H1 (cell line): ENCODE data around the gene PEX13. TPM values are rescaled to one million over a fixed set of nuclear protein-coding genes. Genes with fewer than 3 reads are reported as not detected.

ENCODE experiments used
- CTCF ChIA-PET: fragments of 300-600 bp; sonication (Branson Sonifier 250); formaldehyde crosslinking; loops from one replicate; lab custom pipeline; 2021; ENCODE audit not compliant: partially characterized antibody; lab: Charles Lee
- POLR2A ChIA-PET: fragments of 300-600 bp; sonication (Branson Sonifier 250); formaldehyde crosslinking; loops from one replicate; lab custom pipeline; 2021; ENCODE audit warnings: inconsistent platforms; ENCODE audit not compliant: partially characterized antibody; lab: Charles Lee
- DNase-seq, 2 experiments: peaks; one replicate each; pipeline versions ENCODE4 v3.0.0 to v3.0.0-alpha.2; 2010 to 2022; ENCODE audit warnings: low spot score in 2 of 2, low read depth in 1 of 2, mixed read lengths in 1 of 2
- FAIRE-seq: peaks from 2 replicates; lab custom pipeline; 2011; peaks lifted over from hg19 to GRCh38; lab: Jason Lieb, UNC
- H2AFZ ChIP-seq: 2 replicates; pipeline ENCODE4 v1.8.1; 2012; ENCODE audit warnings: low read length, inconsistent platforms
- H2AK5ac ChIP-seq: 2 replicates; pipeline ENCODE4 v1.6.1; 2013; ENCODE audit warnings: low read depth, low read length
- H2BK120ac ChIP-seq: replicated peaks from 2 replicates; pipeline ENCODE3; 2013; ENCODE audit warnings: low read depth, low read length, inconsistent platforms
- H2BK12ac ChIP-seq: 2 replicates; pipeline ENCODE4 v1.6.1; 2013; ENCODE audit warnings: low read depth, low read length
- H2BK15ac ChIP-seq: 2 replicates; pipeline ENCODE4 v1.6.1; 2013; ENCODE audit warnings: low read length
- H2BK20ac ChIP-seq: 2 replicates; pipeline ENCODE4 v1.6.1; 2013; ENCODE audit warnings: low read length
- H2BK5ac ChIP-seq: 2 replicates; pipeline ENCODE4 v1.6.1; 2013; ENCODE audit warnings: low read depth, low read length
- H3K14ac ChIP-seq: 2 replicates; pipeline ENCODE4 v1.6.1; 2013; ENCODE audit warnings: inconsistent platforms; ENCODE audit not compliant: insufficient read length
- H3K18ac ChIP-seq: 2 replicates; pipeline ENCODE4 v1.6.1; 2013; ENCODE audit warnings: low read length; ENCODE audit errors: extremely low read depth
- H3K23ac ChIP-seq: 2 replicates; pipeline ENCODE4 v1.6.1; 2013; ENCODE audit warnings: inconsistent platforms; ENCODE audit not compliant: insufficient read length
- H3K23me2 ChIP-seq: 2 replicates; pipeline ENCODE4 v1.6.1; 2013; ENCODE audit warnings: low read depth, low read length
- H3K27ac ChIP-seq: 2 replicates; pipeline ENCODE4 v1.6.1; 2011; ENCODE audit warnings: low read depth, low read length, inconsistent platforms
- H3K27me3 ChIP-seq, 4 experiments: replicated peaks in 1 of 4; 1 replicate in 1 of 4; 2 replicates in 3 of 4; pipeline versions ENCODE4 v1.6.1 to v1.8.1; 2011 to 2013; ENCODE audit warnings: low read length in 3 of 4, mild to moderate bottlenecking in 3 of 4, inconsistent platforms in 2 of 4, mixed read lengths in 2 of 4, moderate library complexity in 1 of 4; ENCODE audit not compliant: control insufficient read depth in 3 of 4, insufficient read depth in 3 of 4; ENCODE audit errors: extremely low read depth in 1 of 4
- H3K36me3 ChIP-seq, 4 experiments: 2 replicates each; pipeline versions ENCODE4 v1.6.1 to v1.8.1; 2011 to 2013; ENCODE audit warnings: mild to moderate bottlenecking in 4 of 4, low read length in 3 of 4, moderate library complexity in 2 of 4, control low read depth in 1 of 4, inconsistent platforms in 1 of 4; ENCODE audit not compliant: insufficient read depth in 4 of 4, control insufficient read depth in 2 of 4
- H3K4ac ChIP-seq: replicated peaks from 2 replicates; pipeline ENCODE3; 2013; ENCODE audit warnings: low read length, low read depth, mixed read lengths, inconsistent platforms; ENCODE audit not compliant: insufficient read length
- H3K4me1 ChIP-seq, 4 experiments: replicated peaks in 1 of 4; 1 replicate in 1 of 4; 2 replicates in 3 of 4; pipeline versions ENCODE4 v1.6.1 to v1.8.1; 2011 to 2013; ENCODE audit warnings: low read length in 3 of 4, inconsistent platforms in 2 of 4, mixed read lengths in 1 of 4; ENCODE audit not compliant: insufficient read depth in 4 of 4, control insufficient read depth in 3 of 4
- H3K4me2 ChIP-seq, 2 experiments: 2 replicates each; pipeline versions ENCODE4 v1.6.1 to v1.8.1; 2011 to 2013; ENCODE audit warnings: low read depth in 2 of 2, low read length in 2 of 2, control low read depth in 1 of 2, inconsistent platforms in 1 of 2, mild to moderate bottlenecking in 1 of 2; ENCODE audit not compliant: insufficient read depth in 1 of 2
- H3K4me3 ChIP-seq, 4 experiments: fragments of 200-600, 300-600 bp in 1 of 4; sonication (generic), shearing (Covaris generic), sonication (Bioruptor Twin) in 1 of 4; 2 replicates each; pipeline versions ENCODE4 v1.5.1 to v1.8.1; 2011 to 2016; ENCODE audit warnings: low read length in 4 of 4, low read depth in 3 of 4, control low read depth in 2 of 4, inconsistent platforms in 2 of 4, mild to moderate bottlenecking in 2 of 4, mixed read lengths in 1 of 4, moderate library complexity in 1 of 4; ENCODE audit not compliant: insufficient read depth in 2 of 4; ENCODE audit errors: extremely low read depth in 1 of 4
- H3K56ac ChIP-seq: replicated peaks from 2 replicates; pipeline ENCODE3; 2013; ENCODE audit warnings: low read depth, mild to moderate bottlenecking, mixed read lengths, low read length, inconsistent platforms; ENCODE audit not compliant: insufficient read length
- H3K79me1 ChIP-seq: 2 replicates; pipeline ENCODE4 v1.6.1; 2013; ENCODE audit warnings: low read depth, low read length, control low read depth
- H3K79me2 ChIP-seq, 2 experiments: 2 replicates each; pipeline versions ENCODE4 v1.6.1 to v1.8.1; 2012 to 2013; ENCODE audit warnings: low read length in 2 of 2, mild to moderate bottlenecking in 2 of 2, inconsistent platforms in 1 of 2; ENCODE audit not compliant: insufficient read depth in 2 of 2, control insufficient read depth in 1 of 2
- H3K9ac ChIP-seq, 4 experiments: replicated peaks in 1 of 4; 1 replicate in 1 of 4; 2 replicates in 3 of 4; pipeline versions ENCODE4 v1.6.1 to v1.8.1; 2011 to 2013; ENCODE audit warnings: low read depth in 3 of 4, low read length in 3 of 4, control low read depth in 2 of 4, mild to moderate bottlenecking in 2 of 4, moderate library complexity in 2 of 4, inconsistent platforms in 1 of 4; ENCODE audit errors: extremely low read depth in 1 of 4
- H3K9me3 ChIP-seq, 2 experiments: 2 replicates each; pipeline versions ENCODE4 v1.6.1 to v1.8.1; 2012 to 2013; ENCODE audit warnings: mild to moderate bottlenecking in 2 of 2, moderate library complexity in 2 of 2, control low read depth in 1 of 2, inconsistent platforms in 1 of 2, low read depth in 1 of 2, low read length in 1 of 2, mixed read lengths in 1 of 2; ENCODE audit not compliant: insufficient read depth in 2 of 2
- H4K20me1 ChIP-seq, 2 experiments: replicated peaks in 1 of 2; 2 replicates each; pipeline versions ENCODE3 to v1.8.1; 2011 to 2013; ENCODE audit warnings: inconsistent platforms in 2 of 2, low read length in 2 of 2, mild to moderate bottlenecking in 1 of 2; ENCODE audit not compliant: insufficient read depth in 2 of 2, control insufficient read depth in 1 of 2
- H4K5ac ChIP-seq: 2 replicates; pipeline ENCODE4 v1.6.1; 2013; ENCODE audit warnings: low read length, low read depth, mixed read lengths, inconsistent platforms; ENCODE audit not compliant: insufficient read length
- H4K8ac ChIP-seq: 2 replicates; pipeline ENCODE4 v1.8.0; 2013; ENCODE audit warnings: mild to moderate bottlenecking, moderate library complexity, low read length, inconsistent platforms; ENCODE audit not compliant: insufficient read depth; ENCODE audit errors: extremely low read depth
- H4K91ac ChIP-seq: replicated peaks from 2 replicates; pipeline ENCODE3; 2013; ENCODE audit warnings: low read length, mixed read lengths, inconsistent platforms; ENCODE audit not compliant: insufficient read length
- CHD2 ChIP-seq: IDR thresholded peaks from 2 replicates; pipeline ENCODE4 v1.6.1; 2012; ENCODE audit warnings: low read length, improper control_type of control experiment
- KDM4A ChIP-seq: IDR thresholded peaks from one replicate; pipeline ENCODE4 v1.7.1; 2012; ENCODE audit warnings: low read depth, mild to moderate bottlenecking, moderate library complexity, low read length, inconsistent platforms; ENCODE audit not compliant: severe bottlenecking
- POLR2AphosphoS5 ChIP-seq: IDR thresholded peaks from 2 replicates; pipeline ENCODE4 v1.6.1; 2011; ENCODE audit warnings: low read depth, low read length
- polyA plus RNA-seq, 7 experiments: library from polyadenylated mRNA; depleted of rRNA in 3 of 7; stranded (reverse) in 5 of 7; unstranded in 2 of 7; fragments of >200 nt in 5 of 7; fragments of 200-250 nt in 2 of 7; gene quantifications; 1 replicate in 5 of 7; 2 replicates in 1 of 7; 4 replicates in 1 of 7; pipeline versions ENCODE4 v1.2.1 to v1.2.3, GENCODE V29; 2011 to 2013; ENCODE audit warnings: missing spikeins in 2 of 7, mixed read lengths in 2 of 7
- total RNA-seq: library from RNA; stranded (reverse); fragmentation: NEBNext Ultra II Directional; extraction: Animal tissue kit (Norgen Biotek cat#: 25700); gene quantifications from 2 replicates; pipeline ENCODE4 v1.2.1, GENCODE V29; 2021

PEX13 gene
- total and polyA plus RNA-seq, 2 of the 8 experiments (the other 6 are each of a cell fraction or from before 2014, with no cell fraction given): 16.8 to 22.3 TPM

GRCh38 chr2:61057562-61057961 is 40.0 kb downstream of the PEX13 start (continued):
- no peak for TF ChIP-seq KDM4A

GRCh38 chr2:61059382-61059781 is 41.9 kb downstream of the PEX13 start:
- TF ChIP-seq POLR2AphosphoS5 (no peak), CHD2 (no peak)
- Histone ChIP-seq H3K79me2 (no peaks in the 10 kb centered on the region), H2BK120ac (no peak overlapping the region), H3K9ac (no peak overlapping the region), H3K79me1 (no peaks in the 10 kb centered on the region), H3K14ac (no peak overlapping the region), H3K9me3 (no peaks in the 10 kb centered on the region), H4K8ac (no peak overlapping the region), H3K36me3 (peaks cover 0 to 2% (median 0%) of the 10 kb centered on the region in 4 experiments; a peak in 1 of 8 replicates), H2BK20ac (no peak overlapping the region), H4K20me1 (peaks cover 0 to 1% of the 10 kb centered on the region in 2 experiments), H3K27ac (no peak overlapping the region), H3K23ac (no peak overlapping the region), H2BK5ac (no peak overlapping the region), H3K4me3 (no peak overlapping the region), H4K91ac (no peak overlapping the region), H3K4ac (no peak overlapping the region), H4K5ac (no peak overlapping the region), H3K4me1 (no peaks in the 10 kb centered on the region), H3K27me3 (no peaks in the 10 kb centered on the region), H2BK15ac (no peak overlapping the region), H3K18ac (no peak overlapping the region), H2BK12ac (no peak overlapping the region), H2AFZ (no peak overlapping the region), H3K4me2 (no peak overlapping the region), H3K56ac (no peak overlapping the region), H3K23me2 (no peaks in the 10 kb centered on the region), H2AK5ac (no peak overlapping the region)
- FAIRE-seq (no peak), DNase-seq (no peak)
- CTCF ChIA-PET: no interaction called here
- POLR2A ChIA-PET: interaction anchor here (1.1 to 1.6 kb wide), 2 partner anchors 9 to 119 kb away, joined by 4 read pairs; no protein-coding TSS in a partner anchor
